Suppressor macrophage treated with lipopolysaccharide for 4 hours (primary cell): ENCODE data around the gene KRT73.

ENCODE experiments used
- DNase-seq: peaks from one replicate; pipeline ENCODE4 v3.0.0-alpha.2; 2020

KRT73 gene

GRCh38 chr12:52618216-52618615 is at the start of gene KRT73:
Gene KRT73 (minus strand): TSS chr12:52618559. CDS start chr12:52618524, 35 bp downstream.
- DNase-seq = no peak

- no peak for DNase-seq
Observed at GRCh38 chr12:52667931-52668330, 49.6 kb upstream of the KRT73 start.

- DNase-seq = no peak
Observed at GRCh38 chr12:52667509-52667908, 49.1 kb upstream of the KRT73 start.

GRCh38 chr12:52666471-52666870 is 48.1 kb upstream of the KRT73 start:
- no peak for DNase-seq

GRCh38 chr12:52663420-52663819 is 45.1 kb upstream of the KRT73 start:
- no peak for DNase-seq

GRCh38 chr12:52662918-52663229 is 44.5 kb upstream of the KRT73 start:
- no peak for DNase-seq

- no peak for DNase-seq
Observed at GRCh38 chr12:52662093-52662917, 43.9 kb upstream of the KRT73 start.

- no peak for DNase-seq
Observed at GRCh38 chr12:52661668-52662067, 43.3 kb upstream of the KRT73 start.

GRCh38 chr12:52660934-52661499 is 42.7 kb upstream of the KRT73 start:
- DNase-seq = no peak

GRCh38 chr12:52659951-52660350 is 41.6 kb upstream of the KRT73 start:
- no peak for DNase-seq

GRCh38 chr12:52659395-52659794 is 41.0 kb upstream of the KRT73 start:
- no peak for DNase-seq

- DNase-seq = no peak
Observed at GRCh38 chr12:52658196-52658595, 39.8 kb upstream of the KRT73 start.

- DNase-seq = no peak
Observed at GRCh38 chr12:52657250-52657902, 39.0 kb upstream of the KRT73 start.

GRCh38 chr12:52656616-52657015 is 38.3 kb upstream of the KRT73 start:
- DNase-seq = no peak

- DNase-seq = no peak
Observed at GRCh38 chr12:52655720-52656124, 37.4 kb upstream of the KRT73 start.

GRCh38 chr12:52655251-52655650 is 36.9 kb upstream of the KRT73 start:
- no peak for DNase-seq

- no peak for DNase-seq
Observed at GRCh38 chr12:52651726-52652261, 33.4 kb upstream of the KRT73 start, which contains the start of gene KRT2. Gene KRT2 (minus strand): TSS chr12:52652211. CDS start chr12:52652142, 69 bp downstream.

- no peak for DNase-seq
Observed at GRCh38 chr12:52650520-52651081, 32.2 kb upstream of the KRT73 start.

- no peak for DNase-seq
Observed at GRCh38 chr12:52649066-52649465, 30.7 kb upstream of the KRT73 start.

GRCh38 chr12:52648012-52648550 is 29.7 kb upstream of the KRT73 start:
- no peak for DNase-seq

- no peak for DNase-seq
Observed at GRCh38 chr12:52647601-52648000, 29.2 kb upstream of the KRT73 start.

GRCh38 chr12:52646613-52647012 is 28.3 kb upstream of the KRT73 start:
- no peak for DNase-seq

GRCh38 chr12:52645982-52646381 is 27.6 kb upstream of the KRT73 start:
- DNase-seq = peak; percentile 64
